Pancreas (tissue), 10 donors: ENCODE data around the gene LAMC1. TPM values are rescaled to one million over a fixed set of nuclear protein-coding genes. Genes with fewer than 3 reads are reported as not detected.

ENCODE experiments used
- ATAC-seq, 4 donors: fragments of 200-7000 bp; cut with Tn5 transposase; one replicate each; pipeline versions ENCODE4 v1.8.0 to v1.9.1; 2020; ENCODE audit warnings: mild to moderate bottlenecking in 4 of 4, moderate library complexity in 4 of 4
- DNase-seq, 6 donors: peaks; one replicate each; pipeline ENCODE4 v3.0.0-alpha.2; 2020
- FAIRE-seq: peaks from 2 replicates; lab custom pipeline; 2012; peaks lifted over from hg19 to GRCh38; lab: Jason Lieb, UNC
- H3K27ac ChIP-seq, 4 donors: fragments of 200-600 bp; sonication (generic); 1 replicate in 3 of 4; 2 replicates in 1 of 4; pipeline versions ENCODE4 v1.5.0 to v1.8.0; 2020
- H3K27me3 ChIP-seq, 4 donors: fragments of 200-600 bp; one replicate each; pipeline ENCODE4 v1.8.0; 2021
- H3K36me3 ChIP-seq, 3 donors: fragments of 200-600 bp; sonication (generic) in 1 of 3; one replicate each; pipeline versions ENCODE4 v1.5.0 to v1.8.0; 2020 to 2021
- H3K4me1 ChIP-seq, 3 donors: fragments of 200-600 bp; one replicate each; pipeline ENCODE4 v1.8.0; 2021
- H3K4me3 ChIP-seq, 4 donors: fragments of 200-600 bp; sonication (generic) in 2 of 4; one replicate each; pipeline versions ENCODE4 v1.5.0 to v1.8.0; 2020 to 2021
- H3K9me3 ChIP-seq, 4 donors: fragments of 200-600 bp; one replicate each; pipeline ENCODE4 v1.8.0; 2021
- WGBS, 2 donors: extraction: QIAGEN DNeasy Blood & Tissue Kit; methylation state at CpG; one replicate each; pipeline ENCODE4 v1.1.7; 2013; 5-methylcytosine and 5-hydroxymethylcytosine counted together
- intact Hi-C, 3 donors: fragments of 100-400 bp; cut with DNase I; formaldehyde crosslinking; loops; one replicate each; pipeline versions ENCODE4 v1.11.1 to v1.14.2; 2022
- polyA plus RNA-seq, 2 donors: library from polyadenylated mRNA; stranded (reverse); fragments of 200-250 nt; gene quantifications; one replicate each; pipeline ENCODE4 v1.2.3, GENCODE V29; 2013
- total RNA-seq, 6 donors: library from RNA; stranded (reverse); fragmentation: NEBNext Ultra II Directional in 4 of 6; extraction: Animal tissue kit (Norgen Biotek cat#: 25700) in 4 of 6; gene quantifications; one replicate each; pipeline versions ENCODE4 v1.2.1 to v1.2.4, GENCODE V29; 2021 to 2023
- TF ChIP-seq, protein P1 (sequence below), 4 donors: fragments of 200-600 bp; sonication (generic) in 3 of 4; IDR thresholded peaks; one replicate each; pipeline versions ENCODE4 v1.5.0 to v1.8.0; 2021; ENCODE audit warnings: antibody characterized with exemption in 4 of 4
- donor health status: healthy with polysubstance abuse.
- donor health status: DM: no; HTN: no; CAD: no; lungs with moderate emphysema.
- donor health status: DM: no; HTN: no; CAD: no.
- donor health status: control.
- donor health status: control.
- donor health status: Bipolar disorder and iron deficiency.
- donor health status: DM: yes; HTN: yes; CAD: no.
- donor health status: DM: no; HTN: no; CAD: no.
- donor health status: DM: no; HTN: no; CAD: no.
- donor health status: DM: yes; HTN: yes; CAD: no.

Gene LAMC1
- total and polyA plus RNA-seq, 8 donors = 11.2 to 50.1 (median 29.4) TPM

DNA sequence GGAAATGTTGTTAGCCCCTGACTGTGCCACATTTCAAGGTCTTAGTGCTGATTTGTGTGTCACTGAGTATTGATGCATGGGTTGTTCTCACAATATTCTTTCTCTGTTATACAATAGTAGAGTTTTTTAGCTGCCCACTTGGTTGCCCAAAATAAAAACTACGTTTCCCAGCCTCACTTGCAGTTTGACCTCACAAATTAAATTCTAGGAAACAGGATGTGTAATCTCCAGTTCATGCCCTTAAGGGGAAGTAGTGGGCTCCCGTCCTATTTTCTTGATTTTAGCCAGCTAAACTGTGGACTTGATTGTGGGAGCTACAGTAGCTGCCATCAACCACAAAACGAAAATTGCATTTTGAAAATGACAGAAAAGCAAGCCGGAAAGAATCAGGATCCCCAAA, 27.3 kb upstream of the LAMC1 start:
- no peak overlapping the region for H3K4me3 ChIP-seq
- no peaks in the 10 kb centered on the region for H3K9me3 ChIP-seq
- DNase-seq = no peak
- no peak overlapping the region for H3K27ac ChIP-seq
- H3K36me3 ChIP-seq = no peaks in the 10 kb centered on the region
- TF ChIP-seq, protein P1, sequence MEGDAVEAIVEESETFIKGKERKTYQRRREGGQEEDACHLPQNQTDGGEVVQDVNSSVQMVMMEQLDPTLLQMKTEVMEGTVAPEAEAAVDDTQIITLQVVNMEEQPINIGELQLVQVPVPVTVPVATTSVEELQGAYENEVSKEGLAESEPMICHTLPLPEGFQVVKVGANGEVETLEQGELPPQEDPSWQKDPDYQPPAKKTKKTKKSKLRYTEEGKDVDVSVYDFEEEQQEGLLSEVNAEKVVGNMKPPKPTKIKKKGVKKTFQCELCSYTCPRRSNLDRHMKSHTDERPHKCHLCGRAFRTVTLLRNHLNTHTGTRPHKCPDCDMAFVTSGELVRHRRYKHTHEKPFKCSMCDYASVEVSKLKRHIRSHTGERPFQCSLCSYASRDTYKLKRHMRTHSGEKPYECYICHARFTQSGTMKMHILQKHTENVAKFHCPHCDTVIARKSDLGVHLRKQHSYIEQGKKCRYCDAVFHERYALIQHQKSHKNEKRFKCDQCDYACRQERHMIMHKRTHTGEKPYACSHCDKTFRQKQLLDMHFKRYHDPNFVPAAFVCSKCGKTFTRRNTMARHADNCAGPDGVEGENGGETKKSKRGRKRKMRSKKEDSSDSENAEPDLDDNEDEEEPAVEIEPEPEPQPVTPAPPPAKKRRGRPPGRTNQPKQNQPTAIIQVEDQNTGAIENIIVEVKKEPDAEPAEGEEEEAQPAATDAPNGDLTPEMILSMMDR (IDR thresholded peaks at IDR 0.05) = no peak
- no peak for ATAC-seq
- WGBS, 2 donors = 67 to 69% methylated on average over 4 of the region's 4 CpGs
- no peak for FAIRE-seq
- intact Hi-C loops = no loop called here
- H3K27me3 ChIP-seq = no peaks in the 10 kb centered on the region
- no peaks in the 10 kb centered on the region for H3K4me1 ChIP-seq

DNA sequence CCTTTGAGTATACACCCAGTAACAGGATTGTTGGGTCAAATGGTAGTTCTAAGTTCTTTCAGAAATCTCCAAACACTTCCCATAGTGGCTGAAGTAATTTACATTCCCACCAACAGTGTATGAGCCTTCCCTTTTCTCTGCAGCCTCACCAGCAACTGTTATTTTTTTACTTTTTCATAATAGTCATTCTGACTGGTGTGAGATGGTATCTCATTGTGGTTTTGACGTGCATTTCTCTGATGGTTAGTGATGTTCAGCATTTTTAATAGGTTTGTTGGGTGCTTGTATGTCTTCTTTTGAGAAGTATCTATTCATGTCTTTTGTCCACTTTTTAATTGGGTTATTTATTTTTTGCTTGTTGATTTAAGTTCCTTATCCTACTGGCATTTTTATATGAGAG, 26.4 kb upstream of the LAMC1 start:
- intact Hi-C loops = no loop called here
- TF ChIP-seq, protein P1 (IDR thresholded peaks at IDR 0.05) = no peak
- WGBS, 2 donors = 87 to 100% methylated on average over 1 of the region's 1 CpG
- Histone ChIP-seq H3K27me3 (no peaks in the 10 kb centered on the region), H3K36me3 (no peaks in the 10 kb centered on the region), H3K27ac (no peak overlapping the region), H3K4me1 (peaks cover 0 to under 1% (median 0%) of the 10 kb centered on the region in 3 donors), H3K9me3 (no peaks in the 10 kb centered on the region), H3K4me3 (no peak overlapping the region)
- FAIRE-seq (no peak), ATAC-seq (no peak), DNase-seq (no peak)

DNA sequence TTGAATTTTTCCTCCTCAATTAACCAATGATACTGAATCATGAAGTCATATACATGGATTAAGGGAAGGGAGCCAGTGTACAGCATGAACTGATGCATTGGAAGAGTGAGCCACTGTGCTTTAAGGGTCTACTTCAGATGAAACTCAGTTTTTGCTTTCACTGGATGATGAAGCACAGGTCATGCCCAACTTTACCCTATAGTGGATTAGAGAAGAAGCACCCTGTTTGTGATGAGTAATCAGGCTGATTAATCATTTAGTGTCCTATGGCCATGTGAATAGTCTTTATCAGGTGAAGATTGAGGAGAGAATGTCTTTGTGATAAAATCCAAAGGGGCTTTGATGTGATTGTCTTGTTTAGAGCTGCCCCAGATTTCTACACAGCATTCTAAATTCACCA, 24.7 kb upstream of the LAMC1 start:
- Histone ChIP-seq H3K4me3 (no peak overlapping the region), H3K9me3 (no peaks in the 10 kb centered on the region), H3K36me3 (no peaks in the 10 kb centered on the region), H3K27me3 (no peaks in the 10 kb centered on the region), H3K27ac (no peak overlapping the region), H3K4me1 (peaks cover 0 to 5% (median 5%) of the 10 kb centered on the region in 3 donors)
- TF ChIP-seq, protein P1 (IDR thresholded peaks at IDR 0.05) = no peak
- intact Hi-C loops = no loop called here
- ATAC-seq (no peak), DNase-seq (no peak), FAIRE-seq (no peak)

DNA sequence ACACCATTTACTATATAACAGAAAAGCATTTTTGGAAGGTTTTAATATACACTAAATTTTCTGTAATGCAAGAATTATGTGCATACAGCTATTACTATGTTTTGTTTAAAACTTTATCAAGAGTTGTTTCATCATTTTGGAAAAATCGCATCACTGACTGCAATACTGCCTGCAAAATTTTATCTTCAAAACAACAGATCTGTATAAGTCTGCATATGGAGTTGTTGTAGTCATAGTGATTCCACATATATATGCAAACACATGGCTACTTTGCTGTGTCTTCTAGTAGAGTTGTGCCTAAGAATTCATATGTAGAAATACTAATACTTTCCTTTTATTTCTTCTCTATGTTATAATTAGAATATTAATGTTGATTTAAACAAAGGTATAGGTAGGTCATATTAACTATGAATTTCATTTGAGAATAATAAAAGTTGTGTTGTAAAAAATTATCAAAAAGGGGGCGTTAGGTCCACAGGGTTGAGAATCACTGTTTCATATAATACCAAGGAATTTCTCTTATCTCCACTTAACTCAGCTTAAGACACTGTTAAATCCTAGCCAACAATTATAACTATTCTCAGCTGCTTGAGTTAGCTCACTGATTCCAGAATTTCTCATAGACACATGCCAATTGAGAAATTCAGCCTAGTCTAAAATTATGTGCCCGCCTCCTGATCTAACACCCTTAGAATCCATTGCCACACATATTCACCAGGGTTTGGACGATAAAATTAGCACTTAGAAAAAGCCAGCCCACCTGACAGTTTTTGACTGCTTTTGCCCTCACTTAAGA, 22.9 kb upstream of the LAMC1 start:
- no peak for DNase-seq
- Histone ChIP-seq H3K36me3 (no peaks in the 10 kb centered on the region), H3K27me3 (no peaks in the 10 kb centered on the region), H3K4me1 (peaks cover 0 to 5% (median 5%) of the 10 kb centered on the region in 3 donors), H3K9me3 (no peaks in the 10 kb centered on the region), H3K4me3 (no peak overlapping the region), H3K27ac (no peak overlapping the region)
- TF ChIP-seq, protein P1 (IDR thresholded peaks at IDR 0.05) = no peak
- ATAC-seq = no peak
- no peak for FAIRE-seq
- intact Hi-C loops = no loop called here
- WGBS, 2 donors = 73 to 80% methylated on average over 4 of the region's 4 CpGs

DNA sequence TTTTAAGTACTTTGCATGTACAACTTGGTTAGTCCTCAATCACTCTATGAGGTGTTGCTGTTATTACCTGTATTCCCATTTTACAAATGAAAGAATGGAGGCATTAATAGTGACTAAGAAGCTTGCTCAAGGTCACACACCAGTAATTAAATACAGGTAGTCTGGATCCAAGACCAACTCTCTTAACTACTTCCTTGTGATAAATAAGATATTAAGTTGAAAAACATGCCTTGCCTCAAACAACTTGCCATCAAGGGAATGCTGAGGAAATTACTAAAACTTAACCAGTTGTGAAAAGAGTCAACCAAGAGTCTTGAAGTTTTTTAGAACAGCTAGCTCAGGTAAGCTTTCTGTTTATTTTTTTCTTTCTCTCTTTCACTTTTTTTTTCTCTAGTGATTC, 21.0 kb upstream of the LAMC1 start:
- ATAC-seq (peak in 2 of 4 donors; percentile 52 to 54), FAIRE-seq (no peak), DNase-seq (no peak)
- Histone ChIP-seq H3K9me3 (no peaks in the 10 kb centered on the region), H3K4me1 (peaks cover 0 to 5% (median 5%) of the 10 kb centered on the region in 3 donors), H3K4me3 (no peak overlapping the region), H3K27me3 (no peaks in the 10 kb centered on the region), H3K36me3 (no peaks in the 10 kb centered on the region), H3K27ac (no peak overlapping the region)
- TF ChIP-seq, protein P1 (IDR thresholded peaks at IDR 0.05) = no peak
- intact Hi-C loops = no loop called here
